HUES6 (cell line): ENCODE results near the gene SEC31A.
"Not testable (repeated sequence)": the region's sequence is repeated elsewhere in the genome, so short reads cannot be mapped to it uniquely, and the experiment has no call there.

Experiments
- H3K27ac ChIP-seq: 2 replicates; pipeline ENCODE4 v1.7.0; 2013; ENCODE audit warnings: low read depth, mild to moderate bottlenecking, low read length, inconsistent platforms
- H3K27me3 ChIP-seq: 2 replicates; pipeline ENCODE4 v1.6.1; 2013; ENCODE audit warnings: low read length; ENCODE audit not compliant: control insufficient read depth, insufficient read depth
- H3K36me3 ChIP-seq: 2 replicates; pipeline ENCODE4 v1.6.1; 2013; ENCODE audit warnings: low read length; ENCODE audit not compliant: control insufficient read depth, insufficient read depth
- H3K4me1 ChIP-seq: 2 replicates; pipeline ENCODE4 v1.6.1; 2013; ENCODE audit warnings: low read length; ENCODE audit not compliant: control insufficient read depth, insufficient read depth
- H3K4me3 ChIP-seq: 2 replicates; pipeline ENCODE4 v1.5.1; 2013; ENCODE audit warnings: low read depth, low read length
- H3K9ac ChIP-seq: one replicate; pipeline ENCODE4 v1.6.1; 2013; ENCODE audit warnings: mild to moderate bottlenecking, low read length
- H3K9me3 ChIP-seq: 2 replicates; pipeline ENCODE4 v1.6.1; 2013; ENCODE audit warnings: low read depth, low read length; ENCODE audit not compliant: control insufficient read depth, insufficient read depth

The SEC31A gene

GRCh38 chr4:82833060-82833459 lies 57.9 kb downstream of the SEC31A start:
- not testable (repeated sequence) for H3K27me3 ChIP-seq, H3K9me3 ChIP-seq, H3K4me1 ChIP-seq, H3K9ac ChIP-seq, H3K27ac ChIP-seq, H3K4me3 ChIP-seq
- peaks cover 67% of the 10 kb centered on the region for H3K36me3 ChIP-seq

GRCh38 chr4:82825425-82825824 lies 65.5 kb downstream of the SEC31A start:
- Histone ChIP-seq H3K9me3 (no peaks in the 10 kb centered on the region), H3K27me3 (no peaks in the 10 kb centered on the region), H3K4me1 (no peaks in the 10 kb centered on the region), H3K36me3 (peaks cover 95% of the 10 kb centered on the region), H3K27ac (no peak overlapping the region), H3K4me3 (no peak overlapping the region), H3K9ac (no peak overlapping the region)

GRCh38 chr4:82823062-82823461 lies 67.9 kb downstream of the SEC31A start:
- no peaks in the 10 kb centered on the region for H3K27me3 ChIP-seq
- no peaks in the 10 kb centered on the region for H3K4me1 ChIP-seq
- no peaks in the 10 kb centered on the region for H3K9me3 ChIP-seq
- H3K36me3 ChIP-seq = peaks cover 94% of the 10 kb centered on the region
- H3K4me3 ChIP-seq = no peak overlapping the region
- H3K9ac ChIP-seq = no peak overlapping the region
- H3K27ac ChIP-seq = no peak overlapping the region

- H3K9ac ChIP-seq = no peak overlapping the region
- H3K9me3 ChIP-seq = no peaks in the 10 kb centered on the region
- no peak overlapping the region for H3K4me3 ChIP-seq
- H3K4me1 ChIP-seq = no peaks in the 10 kb centered on the region
- no peak overlapping the region for H3K27ac ChIP-seq
- H3K27me3 ChIP-seq = no peaks in the 10 kb centered on the region
- H3K36me3 ChIP-seq = peaks cover 82% of the 10 kb centered on the region
Measured at GRCh38 chr4:82820689-82821088, 70.3 kb downstream of the SEC31A start.

- Histone ChIP-seq H3K9ac (no peak overlapping the region), H3K36me3 (peaks cover 66% of the 10 kb centered on the region), H3K27ac (no peak overlapping the region)
Measured at GRCh38 chr4:82818664-82819662, 72.0 kb downstream of the SEC31A start.

GRCh38 chr4:82816874-82817273 lies 74.1 kb downstream of the SEC31A start:
- not testable (repeated sequence) for H3K4me1 ChIP-seq, H3K9ac ChIP-seq, H3K27ac ChIP-seq, H3K9me3 ChIP-seq, H3K4me3 ChIP-seq
- Histone ChIP-seq H3K36me3 (peaks cover 46% of the 10 kb centered on the region), H3K27me3 (peaks cover 25% of the 10 kb centered on the region)

More at GRCh38 chr4:82818664-82819662, 72.0 kb downstream of the SEC31A start:
- H3K4me1 ChIP-seq = no peaks in the 10 kb centered on the region; the same call in 1 of the 2 replicates
- H3K4me3 ChIP-seq = no peak overlapping the region
- no peaks in the 10 kb centered on the region for H3K9me3 ChIP-seq
- peaks cover 10% of the 10 kb centered on the region; the same call in 1 of the 2 replicates for H3K27me3 ChIP-seq

GRCh38 chr4:82814034-82814433 lies 76.9 kb downstream of the SEC31A start:
- Histone ChIP-seq H3K4me1 (peaks cover 8% of the 10 kb centered on the region), H3K36me3 (peaks cover 21% of the 10 kb centered on the region), H3K9ac (no peak overlapping the region), H3K9me3 (no peaks in the 10 kb centered on the region), H3K27me3 (peaks cover 47% of the 10 kb centered on the region), H3K27ac (no peak overlapping the region), H3K4me3 (no peak overlapping the region)

- Histone ChIP-seq H3K27me3 (peaks cover 66% of the 10 kb centered on the region), H3K9ac (no peak overlapping the region), H3K4me1 (peaks cover 8% of the 10 kb centered on the region), H3K9me3 (no peaks in the 10 kb centered on the region), H3K4me3 (0 out of 2 replicates have a peak overlapping the region, but pooled peaks have one; percentile 26), H3K27ac (no peak overlapping the region), H3K36me3 (0 out of 2 replicates have a peak, but pooled peaks cover 2% of the 10 kb centered on the region)
Measured at GRCh38 chr4:82811838-82812341, 79.1 kb downstream of the SEC31A start.

GRCh38 chr4:82811392-82811791 lies 79.6 kb downstream of the SEC31A start:
- Histone ChIP-seq H3K27me3 (peaks cover 71% of the 10 kb centered on the region), H3K9me3 (no peaks in the 10 kb centered on the region), H3K36me3 (no peaks in the 10 kb centered on the region), H3K4me1 (peaks cover 8% of the 10 kb centered on the region), H3K4me3 (no peak overlapping the region), H3K9ac (no peak overlapping the region), H3K27ac (no peak overlapping the region)

GRCh38 chr4:82810176-82810575 lies 80.8 kb downstream of the SEC31A start:
- Histone ChIP-seq H3K4me3 (no peak overlapping the region), H3K27ac (no peak overlapping the region), H3K9ac (no peak overlapping the region), H3K27me3 (peaks cover 83% of the 10 kb centered on the region), H3K4me1 (peaks cover 8% of the 10 kb centered on the region), H3K36me3 (no peaks in the 10 kb centered on the region), H3K9me3 (no peaks in the 10 kb centered on the region)

- H3K4me3 ChIP-seq = no peak overlapping the region
- no peaks in the 10 kb centered on the region for H3K9me3 ChIP-seq
- peaks cover 8% of the 10 kb centered on the region for H3K4me1 ChIP-seq
- H3K36me3 ChIP-seq = no peaks in the 10 kb centered on the region
- H3K27ac ChIP-seq = no peak overlapping the region
- peaks cover 84% of the 10 kb centered on the region for H3K27me3 ChIP-seq
- H3K9ac ChIP-seq = no peak overlapping the region
Measured at GRCh38 chr4:82809619-82810018, 81.3 kb downstream of the SEC31A start.
